GM12878 (cell line): ENCODE data around the gene IMMP2L.

Source experiments
- CBFB ChIP-seq: IDR thresholded peaks from 2 replicates; pipeline ENCODE4 v1.6.1; 2016; ENCODE audit warnings: antibody characterized with exemption, low read depth
- CHD4 ChIP-seq: fragments of 200-600 bp; sonication (generic); IDR thresholded peaks from 2 replicates; pipeline ENCODE4 v1.6.1; 2016; ENCODE audit warnings: mild to moderate bottlenecking
- GABPA ChIP-seq: IDR thresholded peaks from 2 replicates; pipeline ENCODE4 v1.6.1; 2014; ENCODE audit warnings: antibody characterized with exemption, low read depth, mild to moderate bottlenecking, inconsistent platforms
- KDM1A ChIP-seq: fragments of 200-600 bp; sonication (generic); IDR thresholded peaks from 2 replicates; pipeline ENCODE4 v1.6.1; 2016; ENCODE audit warnings: borderline replicate concordance
- MYC ChIP-seq: IDR thresholded peaks from 2 replicates; pipeline ENCODE4 v1.6.1; 2011; ENCODE audit warnings: mild to moderate bottlenecking, low read length, moderate library complexity, inconsistent platforms; ENCODE audit not compliant: insufficient read depth, insufficient replicate concordance, insufficient read length, severe bottlenecking
- NFIC ChIP-seq: IDR thresholded peaks from 2 replicates; pipeline ENCODE4 v1.6.1; 2012; ENCODE audit warnings: low read depth, mild to moderate bottlenecking, inconsistent platforms, low read length, moderate library complexity
- NR2C2 ChIP-seq: IDR thresholded peaks from 2 replicates; pipeline ENCODE4 v1.6.1; 2011; ENCODE audit warnings: borderline replicate concordance, low read depth; ENCODE audit not compliant: control insufficient read depth, insufficient read length
- POLR2A ChIP-seq: IDR thresholded peaks from 2 replicates; pipeline ENCODE4 v1.6.1; 2011; ENCODE audit warnings: low read depth, mild to moderate bottlenecking, low read length
- SIN3A ChIP-seq: IDR thresholded peaks from 2 replicates; pipeline ENCODE4 v1.6.1; 2012; ENCODE audit warnings: low read depth, low read length, improper control_type of control experiment
- TBL1XR1 ChIP-seq: IDR thresholded peaks from 2 replicates; pipeline ENCODE4 v1.6.1; 2012; ENCODE audit warnings: low read depth, low read length, improper control_type of control experiment
- TF ChIP-seq, protein P1 (sequence below), 3 experiments: IDR thresholded peaks in 2 of 3; conservative IDR thresholded peaks in 1 of 3; 2 replicates each; pipeline ENCODE4 v1.5.1; 2011; ENCODE audit warnings: low read depth in 3 of 3, low read length in 3 of 3, mild to moderate bottlenecking in 3 of 3, control low read depth in 2 of 3, moderate library complexity in 2 of 3, inconsistent platforms in 1 of 3, mixed read lengths in 1 of 3; ENCODE audit not compliant: control insufficient read depth in 2 of 3, insufficient read depth in 1 of 3; ENCODE audit errors: extremely low read depth in 1 of 3

DNA sequence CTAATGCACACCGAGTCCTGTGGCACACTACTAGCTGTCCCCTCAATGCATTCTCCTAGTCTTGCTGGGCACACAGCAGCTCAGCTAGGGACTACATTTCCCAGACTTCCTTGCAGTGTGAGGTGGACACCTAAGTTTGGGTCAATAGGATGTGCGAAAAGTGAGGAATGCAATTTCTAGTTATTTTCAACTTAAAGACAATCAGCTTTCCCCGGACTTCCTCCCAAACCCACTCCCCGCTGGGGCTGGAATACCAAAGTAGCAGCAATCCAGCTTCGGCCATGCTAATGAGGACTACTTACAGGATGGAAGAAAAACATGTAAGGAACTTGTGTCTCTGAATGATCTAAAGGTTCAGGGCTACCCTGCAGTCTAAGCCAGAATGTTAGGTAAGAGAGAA, 757.8 kb downstream of the IMMP2L start:
- TF ChIP-seq CHD4 = no peak
- no peak for TF ChIP-seq POLR2A
- TF ChIP-seq GABPA = no peak
- no peak for TF ChIP-seq NFIC
- TF ChIP-seq, protein P1, sequence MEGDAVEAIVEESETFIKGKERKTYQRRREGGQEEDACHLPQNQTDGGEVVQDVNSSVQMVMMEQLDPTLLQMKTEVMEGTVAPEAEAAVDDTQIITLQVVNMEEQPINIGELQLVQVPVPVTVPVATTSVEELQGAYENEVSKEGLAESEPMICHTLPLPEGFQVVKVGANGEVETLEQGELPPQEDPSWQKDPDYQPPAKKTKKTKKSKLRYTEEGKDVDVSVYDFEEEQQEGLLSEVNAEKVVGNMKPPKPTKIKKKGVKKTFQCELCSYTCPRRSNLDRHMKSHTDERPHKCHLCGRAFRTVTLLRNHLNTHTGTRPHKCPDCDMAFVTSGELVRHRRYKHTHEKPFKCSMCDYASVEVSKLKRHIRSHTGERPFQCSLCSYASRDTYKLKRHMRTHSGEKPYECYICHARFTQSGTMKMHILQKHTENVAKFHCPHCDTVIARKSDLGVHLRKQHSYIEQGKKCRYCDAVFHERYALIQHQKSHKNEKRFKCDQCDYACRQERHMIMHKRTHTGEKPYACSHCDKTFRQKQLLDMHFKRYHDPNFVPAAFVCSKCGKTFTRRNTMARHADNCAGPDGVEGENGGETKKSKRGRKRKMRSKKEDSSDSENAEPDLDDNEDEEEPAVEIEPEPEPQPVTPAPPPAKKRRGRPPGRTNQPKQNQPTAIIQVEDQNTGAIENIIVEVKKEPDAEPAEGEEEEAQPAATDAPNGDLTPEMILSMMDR (IDR thresholded peaks at IDR 0.05 in 2 of 3, conservative IDR thresholded peaks at IDR 0.05 in 1 of 3; ENCODE audit: control insufficient read depth in 2 of 3, extremely low read depth in 1 of 3, insufficient read depth in 1 of 3, low read depth in 3 of 3, low read length in 3 of 3) = no peak
- no peak for TF ChIP-seq KDM1A
- no peak for TF ChIP-seq CBFB
- TF ChIP-seq MYC = no peak
- TF ChIP-seq NR2C2 = no peak
- TF ChIP-seq TBL1XR1 = no peak
- TF ChIP-seq SIN3A = no peak
